Heart left ventricle (tissue), 16 donors: ENCODE results near the gene LIMA1. TPM values are rescaled to one million over a fixed set of nuclear protein-coding genes. Genes with fewer than 3 reads are reported as not detected.
A peak's percentile ranks its signal among the peaks of the same experiment; 100 is the strongest.

Experiments used
- ATAC-seq, 4 donors: fragments of 200-7000 bp; cut with Tn5 transposase; one replicate each; pipeline ENCODE4 v1.9.1; 2020 to 2022; ENCODE audit warnings: moderate library complexity in 4 of 4, mild to moderate bottlenecking in 3 of 4, moderate number of reproducible peaks in 1 of 4
- DNase-seq, 5 donors: peaks; one replicate each; pipeline ENCODE4 v3.0.0-alpha.2; 2020
- H3K27ac ChIP-seq, 12 donors: fragments of 200-600 bp; sonication (generic) in 4 of 12; one replicate each; pipeline versions ENCODE4 v1.5.0 to v1.8.0; 2016 to 2022; ENCODE audit warnings: mild to moderate bottlenecking in 2 of 12
- H3K27me3 ChIP-seq, 9 donors: fragments of 200-600 bp; sonication (generic) in 2 of 9; one replicate each; pipeline versions ENCODE4 v1.5.1 to v1.8.0; 2016 to 2022; ENCODE audit warnings: mild to moderate bottlenecking in 3 of 9
- H3K36me3 ChIP-seq, 9 donors: fragments of 200-600 bp; sonication (generic) in 2 of 9; one replicate each; pipeline versions ENCODE4 v1.5.0 to v1.8.0; 2018 to 2022; ENCODE audit warnings: mild to moderate bottlenecking in 2 of 9
- H3K4me1 ChIP-seq, 12 donors: fragments of 200-600 bp; sonication (generic) in 4 of 12; one replicate each; pipeline versions ENCODE4 v1.5.0 to v1.8.0; 2016 to 2022; ENCODE audit warnings: mild to moderate bottlenecking in 3 of 12
- H3K4me3 ChIP-seq, 12 donors: fragments of 200-600 bp; sonication (generic) in 4 of 12; one replicate each; pipeline versions ENCODE4 v1.5.0 to v1.8.0; 2017 to 2022; ENCODE audit warnings: mild to moderate bottlenecking in 9 of 12, moderate library complexity in 4 of 12
- H3K9me3 ChIP-seq, 12 donors: fragments of 200-600 bp; sonication (generic) in 4 of 12; one replicate each; pipeline versions ENCODE4 v1.5.0 to v1.8.0; 2016 to 2022; ENCODE audit warnings: mild to moderate bottlenecking in 1 of 12
- POLR2A ChIP-seq, 2 donors: fragments of 450-650 bp; IDR thresholded peaks; one replicate each; pipeline ENCODE4 v1.6.1; 2017; ENCODE audit warnings: antibody characterized with exemption in 2 of 2, mild to moderate bottlenecking in 2 of 2, moderate library complexity in 2 of 2
- WGBS, 4 donors: extraction: QIAGEN DNeasy Blood & Tissue Kit in 2 of 4; methylation state at CpG; one replicate each; pipeline versions ENCODE4 v1.1.5 to v1.1.7; 2013 to 2018; 5-methylcytosine and 5-hydroxymethylcytosine counted together
- intact Hi-C, 10 donors: fragments of 100-400 bp; cut with DNase I; formaldehyde crosslinking; loops; one replicate each; pipeline versions ENCODE4 v1.11.1 to v1.14.2; 2022
- polyA plus RNA-seq, 2 donors: library from polyadenylated mRNA; stranded (reverse); fragments of 200-250 nt; gene quantifications; one replicate each; pipeline ENCODE4 v1.2.3, GENCODE V29; 2013
- total RNA-seq, 9 donors: library from RNA; depleted of rRNA in 2 of 9; stranded (reverse); fragments of >200 nt in 2 of 9; fragmentation: NEBNext Ultra II Directional in 3 of 9; extraction: Animal tissue kit (Norgen Biotek cat#: 25700) in 3 of 9; gene quantifications; one replicate each; pipeline versions ENCODE4 v1.1.0 to v1.2.4, GENCODE V29; 2016 to 2023
- TF ChIP-seq, protein P1 (sequence below), 12 donors: fragments of 200-600 bp; sonication (generic) in 4 of 12; IDR thresholded peaks; one replicate each; pipeline versions ENCODE4 v1.5.0 to v1.8.0; 2018 to 2022; ENCODE audit warnings: antibody characterized with exemption in 12 of 12, mild to moderate bottlenecking in 5 of 12
- donor health status: ischemic (EF 13 %, LVEDD 7.1; RV severe dilation, severe dysfunction).
- donor health status: healthy with polysubstance abuse.
- donor health status: DM: no; HTN: yes; CAD: no.
- donor health status: DM: no; HTN: no; CAD: no.
- donor health status: ischemic (EF 25% LVEDD 6.9; RV normal size, moderate dysfunction).
- donor health status: ischemic (EF 25% LVEDD 5.7; RV mildly dilated, moderate dysfunction).
- donor health status: healthy.
- donor health status: DM: yes; HTN: yes; CAD: no.
- donor health status: ischemic (EF 35%, LVEDD 5.7; RV mildly dilated, moderate dysfunction).
- donor health status: nonischemic (EF 11% LVEDD 7.7; RV severe dilation, severe dysfunction).
- donor health status: DM: yes; HTN: yes; CAD: no.
- donor health status: PGD.
- donor health status: ischemic (EF 29% LVEDD 5.4; RV normal size, mild dysfunction).
- donor health status: nonischemic (EF 23%, LVEDD 6.1; RV moderate dilation, normal function).

The LIMA1 gene
- total and polyA plus RNA-seq, 11 donors: 11.6 to 38.8 (median 14.7) TPM

DNA sequence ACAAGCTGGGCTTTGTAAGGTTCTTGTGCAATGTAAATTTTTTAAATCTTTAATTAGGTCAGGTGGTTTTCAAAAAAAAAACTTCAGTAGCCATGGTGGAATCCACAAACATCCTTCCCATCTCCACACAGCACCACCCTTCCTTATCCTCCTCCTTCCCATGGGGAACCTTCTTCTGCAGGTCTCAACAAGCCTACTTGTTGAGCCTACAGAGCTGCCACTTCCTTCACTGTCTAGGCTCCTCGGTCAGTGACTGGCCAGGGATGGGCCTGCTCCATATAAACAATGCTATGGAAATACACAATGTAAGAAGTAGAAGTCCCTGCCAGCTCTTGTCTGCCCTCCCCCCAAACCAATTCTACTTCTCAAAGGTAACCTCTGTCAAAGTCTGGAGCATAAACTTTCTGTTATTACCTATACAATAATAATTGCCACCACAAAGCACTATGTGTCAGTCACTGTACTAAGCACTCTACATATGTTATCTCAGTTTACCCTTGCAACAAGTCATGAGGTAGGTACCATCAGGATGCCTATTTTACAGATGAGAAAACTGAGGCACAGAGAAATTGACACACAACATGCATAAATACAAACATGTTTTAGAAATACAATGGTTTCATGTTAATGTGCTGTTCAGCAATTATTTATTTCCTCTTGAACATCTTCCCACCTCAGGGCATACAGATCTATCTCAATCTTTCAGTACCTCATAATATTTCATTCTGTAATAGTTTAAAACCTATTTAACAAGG lies 17.4 kb downstream of the LIMA1 start:
- Histone ChIP-seq H3K27ac (no peak overlapping the region), H3K36me3 (no peaks in the 10 kb centered on the region), H3K9me3 (peaks cover 0 to 4% (median 0%) of the 10 kb centered on the region in 12 donors), H3K4me3 (no peak overlapping the region), H3K4me1 (peaks cover 0 to 19% (median 1%) of the 10 kb centered on the region in 12 donors), H3K27me3 (no peaks in the 10 kb centered on the region)
- intact Hi-C loops: no loop called here
- no peak for DNase-seq
- peak in 2 of 4 donors; percentile 36 to 47 for ATAC-seq
- 63 to 81% (median 73%) methylated on average over 1 of the region's 1 CpG for WGBS, 4 donors
- no peak for TF ChIP-seq POLR2A (IDR thresholded peaks at IDR 0.05)
- TF ChIP-seq, protein P1, sequence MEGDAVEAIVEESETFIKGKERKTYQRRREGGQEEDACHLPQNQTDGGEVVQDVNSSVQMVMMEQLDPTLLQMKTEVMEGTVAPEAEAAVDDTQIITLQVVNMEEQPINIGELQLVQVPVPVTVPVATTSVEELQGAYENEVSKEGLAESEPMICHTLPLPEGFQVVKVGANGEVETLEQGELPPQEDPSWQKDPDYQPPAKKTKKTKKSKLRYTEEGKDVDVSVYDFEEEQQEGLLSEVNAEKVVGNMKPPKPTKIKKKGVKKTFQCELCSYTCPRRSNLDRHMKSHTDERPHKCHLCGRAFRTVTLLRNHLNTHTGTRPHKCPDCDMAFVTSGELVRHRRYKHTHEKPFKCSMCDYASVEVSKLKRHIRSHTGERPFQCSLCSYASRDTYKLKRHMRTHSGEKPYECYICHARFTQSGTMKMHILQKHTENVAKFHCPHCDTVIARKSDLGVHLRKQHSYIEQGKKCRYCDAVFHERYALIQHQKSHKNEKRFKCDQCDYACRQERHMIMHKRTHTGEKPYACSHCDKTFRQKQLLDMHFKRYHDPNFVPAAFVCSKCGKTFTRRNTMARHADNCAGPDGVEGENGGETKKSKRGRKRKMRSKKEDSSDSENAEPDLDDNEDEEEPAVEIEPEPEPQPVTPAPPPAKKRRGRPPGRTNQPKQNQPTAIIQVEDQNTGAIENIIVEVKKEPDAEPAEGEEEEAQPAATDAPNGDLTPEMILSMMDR (IDR thresholded peaks at IDR 0.05): no peak

DNA sequence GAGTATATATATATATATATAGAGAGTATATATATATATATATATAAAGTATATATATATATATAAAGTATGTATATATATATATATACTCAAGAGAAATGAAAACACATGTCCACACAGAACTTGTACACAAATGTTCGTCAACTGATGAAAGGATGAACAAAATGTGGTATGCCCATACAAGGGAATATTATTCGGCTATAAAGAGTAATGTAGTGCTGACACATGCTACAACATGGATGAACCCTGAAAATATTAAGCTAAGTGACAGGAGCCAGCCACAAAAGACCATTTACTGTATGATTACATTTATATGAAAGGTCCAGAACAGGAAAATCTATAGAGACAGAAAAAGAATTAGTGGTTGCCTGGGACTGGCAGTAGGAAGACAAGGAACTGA lies 19.5 kb downstream of the LIMA1 start:
- peaks cover 0 to 35% (median 12%) of the 10 kb centered on the region in 12 donors for H3K4me1 ChIP-seq
- no peak overlapping the region for H3K4me3 ChIP-seq
- DNase-seq: no peak
- H3K27me3 ChIP-seq: no peaks in the 10 kb centered on the region
- ATAC-seq: no peak
- no peak for TF ChIP-seq POLR2A (IDR thresholded peaks at IDR 0.05)
- TF ChIP-seq, protein P1 (IDR thresholded peaks at IDR 0.05): no peak
- H3K36me3 ChIP-seq: no peaks in the 10 kb centered on the region
- no peak overlapping the region for H3K27ac ChIP-seq
- H3K9me3 ChIP-seq: peaks cover 0 to 4% (median 0%) of the 10 kb centered on the region in 12 donors
- intact Hi-C loops: no loop called here
- WGBS, 4 donors: 93 to 99% (median 97%) methylated on average over 2 of the region's 2 CpGs

DNA sequence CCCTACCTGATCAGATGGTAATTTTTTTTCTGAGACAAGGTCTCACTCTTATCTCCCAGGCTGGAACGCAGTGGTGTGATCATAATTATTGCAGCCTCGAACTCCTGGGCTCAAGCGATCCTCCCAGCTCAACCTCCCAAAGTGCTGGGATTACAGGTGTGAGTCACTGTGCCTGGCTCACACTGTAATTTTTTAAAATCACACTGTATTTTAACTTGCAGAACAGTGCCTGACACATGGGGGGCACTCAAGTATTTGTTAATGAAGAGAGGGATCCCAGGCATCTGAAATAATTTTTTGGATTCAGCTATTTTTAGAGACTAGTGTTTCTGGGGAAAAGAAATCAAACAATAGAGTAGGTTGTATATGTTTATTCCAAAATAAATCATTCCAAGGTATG lies 21.7 kb downstream of the LIMA1 start:
- H3K4me1 ChIP-seq: peaks cover 3 to 55% (median 27%) of the 10 kb centered on the region in 12 donors
- 93 to 95% (median 93%) methylated on average over 3 of the region's 3 CpGs for WGBS, 4 donors
- DNase-seq (no peak), ATAC-seq (no peak)
- no peak overlapping the region for H3K27ac ChIP-seq
- H3K27me3 ChIP-seq: no peaks in the 10 kb centered on the region
- intact Hi-C loops: no loop called here
- peaks cover 0 to 4% (median 0%) of the 10 kb centered on the region in 12 donors for H3K9me3 ChIP-seq
- TF ChIP-seq, protein P1 (IDR thresholded peaks at IDR 0.05): peak in 1 of 12 donors; percentile 27
- TF ChIP-seq POLR2A (IDR thresholded peaks at IDR 0.05): no peak
- H3K36me3 ChIP-seq: no peaks in the 10 kb centered on the region
- H3K4me3 ChIP-seq: no peak overlapping the region

DNA sequence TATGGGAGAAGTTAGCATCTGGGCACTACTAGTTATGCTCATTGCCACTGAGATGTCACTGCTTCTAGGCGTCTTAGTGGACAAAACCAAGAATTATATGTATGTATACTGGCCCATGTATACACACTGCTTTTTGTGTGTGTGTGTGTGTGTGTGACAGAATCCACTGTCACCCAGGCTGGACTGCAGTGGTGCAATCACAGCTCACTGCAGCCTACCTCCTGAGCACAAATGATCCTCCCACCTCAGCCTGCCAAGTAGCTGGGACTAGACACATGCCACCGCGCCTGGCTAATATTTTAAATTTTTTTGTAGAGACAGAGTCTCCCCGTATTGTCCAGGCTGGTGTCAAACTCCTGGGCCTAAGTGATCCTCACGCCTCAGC lies 25.2 kb downstream of the LIMA1 start:
- H3K36me3 ChIP-seq: no peaks in the 10 kb centered on the region
- H3K4me1 ChIP-seq: peaks cover 3 to 52% (median 27%) of the 10 kb centered on the region in 12 donors
- intact Hi-C loops: loop anchor here in 1 of 10 donors (5.0 kb wide), 1 partner anchor 36 kb away; no protein-coding TSS in a partner anchor
- peak in 3 of 5 donors; percentile 15 to 56 (median 37) for DNase-seq
- no peaks in the 10 kb centered on the region for H3K27me3 ChIP-seq
- H3K27ac ChIP-seq: peak overlapping the region; percentile 15 to 76 (median 52)
- 37 to 57% (median 48%) methylated on average over 5 of the region's 5 CpGs for WGBS, 4 donors
- H3K4me3 ChIP-seq: no peak overlapping the region
- H3K9me3 ChIP-seq: no peaks in the 10 kb centered on the region
- peak; percentile 60 to 87 (median 76) for ATAC-seq
- TF ChIP-seq, protein P1 (IDR thresholded peaks at IDR 0.05): no peak
- no peak for TF ChIP-seq POLR2A (IDR thresholded peaks at IDR 0.05)
